ENCODE data around the gene DDX25. TPM values are rescaled to one million over a fixed set of nuclear protein-coding genes. Genes with fewer than 3 reads are reported as not detected.

The DDX25 gene
- total and polyA plus RNA-seq, 9 donors = 0.22 to 0.77 (median 0.35) TPM

- Histone ChIP-seq H3K27me3 (ENCODE audit: control insufficient read depth, insufficient read depth, low read length) (peaks cover 2% of the 10 kb centered on the region), H3K27ac (ENCODE audit: low read length) (no peak overlapping the region), H3K4me3 (ENCODE audit: low read length) (no peak overlapping the region), H3K36me3 (ENCODE audit: control insufficient read depth, insufficient read depth, low read length) (peaks cover 22% of the 10 kb centered on the region), H3K9me3 (replicated peaks; ENCODE audit: control insufficient read depth, low read depth, low read length) (no peaks in the 10 kb centered on the region), H3K4me1 (ENCODE audit: control insufficient read depth, insufficient read depth, low read length) (peaks cover 40% of the 10 kb centered on the region)
- WGBS (ENCODE audit: insufficient coverage) = no CpG with 5 or more reads among the region's 2 CpGs
- DNase-seq = no peak
Observed at GRCh38 chr11:125955856-125956255, 51.5 kb downstream of the DDX25 start.

DNA sequence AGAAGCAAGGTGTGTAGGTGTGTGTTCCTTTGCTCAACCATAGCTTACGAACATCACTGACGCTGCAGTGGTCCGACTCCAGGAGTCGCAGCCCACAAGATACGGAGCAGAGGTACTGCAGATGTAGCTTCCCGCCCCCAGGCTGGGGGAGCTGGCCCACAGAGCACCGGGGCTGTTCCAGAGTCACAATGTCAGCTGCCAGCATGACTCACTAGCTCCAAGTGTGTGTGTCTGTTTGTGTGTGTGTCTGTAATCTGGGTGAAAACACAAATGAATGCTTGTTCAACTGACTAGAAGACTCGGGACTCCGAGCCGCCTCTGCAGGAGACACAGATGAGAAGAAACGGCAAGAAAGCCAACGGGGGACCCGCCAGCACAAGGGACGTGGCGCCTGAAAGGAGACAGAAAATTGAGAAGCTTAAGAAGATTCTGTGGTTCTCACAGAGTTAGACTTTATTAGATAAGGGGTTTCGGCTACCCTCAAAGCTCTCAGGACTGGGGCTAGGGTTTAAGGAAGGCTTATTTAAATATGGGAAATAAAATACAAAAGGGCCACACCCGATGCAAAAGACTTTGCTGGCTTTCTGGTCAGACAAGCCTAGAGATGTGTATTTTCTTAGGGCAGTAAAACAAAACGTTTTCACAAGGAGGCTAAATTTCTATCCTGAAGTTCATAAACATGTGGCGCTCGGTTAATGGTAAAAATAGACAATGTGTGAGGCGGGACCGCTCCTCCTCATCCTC lies 52.3 kb downstream of the DDX25 start:
- Histone ChIP-seq H3K4me3 (ENCODE audit: low read length) (no peak overlapping the region), H3K9me3 (replicated peaks; ENCODE audit: control insufficient read depth, low read depth, low read length) (no peaks in the 10 kb centered on the region), H3K27ac (ENCODE audit: low read length) (peak overlapping the region; percentile 2), H3K27me3 (ENCODE audit: control insufficient read depth, insufficient read depth, low read length) (peaks cover 2% of the 10 kb centered on the region), H3K4me1 (ENCODE audit: control insufficient read depth, insufficient read depth, low read length) (peaks cover 35% of the 10 kb centered on the region), H3K36me3 (ENCODE audit: control insufficient read depth, insufficient read depth, low read length) (peaks cover 29% of the 10 kb centered on the region)
- WGBS (ENCODE audit: insufficient coverage) = 63% methylated on average over 15 of the region's 22 CpGs
- DNase-seq = peak; percentile 80

GRCh38 chr11:125957618-125958332 lies 53.5 kb downstream of the DDX25 start:
- Histone ChIP-seq H3K9me3 (replicated peaks; ENCODE audit: control insufficient read depth, low read depth, low read length) (peaks cover 3% of the 10 kb centered on the region), H3K27ac (ENCODE audit: low read length) (peak overlapping the region; percentile 59), H3K36me3 (ENCODE audit: control insufficient read depth, insufficient read depth, low read length) (peaks cover 33% of the 10 kb centered on the region), H3K4me3 (ENCODE audit: low read length) (no peak overlapping the region), H3K27me3 (ENCODE audit: control insufficient read depth, insufficient read depth, low read length) (no peaks in the 10 kb centered on the region), H3K4me1 (ENCODE audit: control insufficient read depth, insufficient read depth, low read length) (peaks cover 27% of the 10 kb centered on the region)
- peak; percentile 79 for DNase-seq
- 46% methylated on average over 14 of the region's 14 CpGs for WGBS (ENCODE audit: insufficient coverage)

GRCh38 chr11:125958872-125959400 lies 54.6 kb downstream of the DDX25 start:
- Histone ChIP-seq H3K36me3 (ENCODE audit: control insufficient read depth, insufficient read depth, low read length) (peaks cover 33% of the 10 kb centered on the region), H3K4me1 (ENCODE audit: control insufficient read depth, insufficient read depth, low read length) (peaks cover 19% of the 10 kb centered on the region), H3K9me3 (replicated peaks; ENCODE audit: control insufficient read depth, low read depth, low read length) (peaks cover 9% of the 10 kb centered on the region), H3K27me3 (ENCODE audit: control insufficient read depth, insufficient read depth, low read length) (no peaks in the 10 kb centered on the region), H3K27ac (ENCODE audit: low read length) (peak overlapping the region; percentile 76), H3K4me3 (ENCODE audit: low read length) (no peak overlapping the region)
- DNase-seq = peak; percentile 73
- WGBS (ENCODE audit: insufficient coverage) = no CpG with 5 or more reads among the region's 4 CpGs

DNA sequence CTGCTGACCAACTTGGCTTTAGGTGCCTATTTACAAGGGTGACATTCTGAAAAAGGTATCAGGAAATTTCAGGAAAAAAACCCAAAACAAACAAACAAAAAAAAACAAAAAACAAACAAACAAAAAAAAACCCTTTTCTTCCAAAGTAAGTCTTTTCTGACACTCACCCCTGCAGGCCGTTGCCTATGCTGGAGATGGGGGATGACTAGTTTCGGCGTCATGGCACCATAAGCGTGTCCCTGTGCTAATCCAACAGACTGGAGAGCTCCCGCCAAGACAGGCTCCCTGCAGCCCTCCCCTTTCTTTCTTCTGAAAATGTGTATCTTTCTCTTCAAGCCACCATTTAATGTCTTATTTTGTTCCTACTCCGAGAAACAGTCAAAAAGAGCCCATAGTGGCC lies 55.2 kb downstream of the DDX25 start:
- Histone ChIP-seq H3K4me3 (ENCODE audit: low read length) (no peak overlapping the region), H3K27ac (ENCODE audit: low read length) (peak overlapping the region; percentile 76), H3K27me3 (ENCODE audit: control insufficient read depth, insufficient read depth, low read length) (no peaks in the 10 kb centered on the region), H3K9me3 (replicated peaks; ENCODE audit: control insufficient read depth, low read depth, low read length) (peaks cover 9% of the 10 kb centered on the region), H3K36me3 (ENCODE audit: control insufficient read depth, insufficient read depth, low read length) (peaks cover 33% of the 10 kb centered on the region), H3K4me1 (ENCODE audit: control insufficient read depth, insufficient read depth, low read length) (peaks cover 19% of the 10 kb centered on the region)
- no peak for DNase-seq
- no CpG with 5 or more reads among the region's 6 CpGs for WGBS (ENCODE audit: insufficient coverage)

DNA sequence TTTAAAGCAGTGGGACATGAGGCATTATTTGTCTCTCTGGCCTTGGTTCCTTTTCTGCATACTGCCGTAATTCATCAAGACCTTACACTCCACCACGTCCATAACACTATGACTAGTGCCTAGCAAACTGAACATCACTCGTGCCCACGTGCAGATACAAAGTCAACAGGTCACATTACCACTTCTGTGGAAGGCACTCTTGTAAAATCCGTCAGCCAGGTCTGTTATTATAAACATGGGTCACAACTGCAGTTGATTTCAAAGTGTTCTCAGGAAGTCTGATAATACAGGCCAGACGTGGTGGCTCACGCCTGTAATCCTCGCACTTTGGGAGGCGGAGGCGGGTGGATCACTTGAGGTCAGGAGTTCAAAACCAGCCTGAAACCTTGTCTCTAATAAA lies 55.6 kb downstream of the DDX25 start:
- H3K27me3 ChIP-seq (ENCODE audit: control insufficient read depth, insufficient read depth, low read length) = no peaks in the 10 kb centered on the region
- peaks cover 9% of the 10 kb centered on the region for H3K9me3 ChIP-seq (replicated peaks; ENCODE audit: control insufficient read depth, low read depth, low read length)
- no peak overlapping the region for H3K4me3 ChIP-seq (ENCODE audit: low read length)
- no peak overlapping the region for H3K27ac ChIP-seq (ENCODE audit: low read length)
- H3K36me3 ChIP-seq (ENCODE audit: control insufficient read depth, insufficient read depth, low read length) = peaks cover 33% of the 10 kb centered on the region
- WGBS (ENCODE audit: insufficient coverage) = 79% methylated on average over 8 of the region's 10 CpGs
- no peak for DNase-seq
- H3K4me1 ChIP-seq (ENCODE audit: control insufficient read depth, insufficient read depth, low read length) = peaks cover 19% of the 10 kb centered on the region

DNA sequence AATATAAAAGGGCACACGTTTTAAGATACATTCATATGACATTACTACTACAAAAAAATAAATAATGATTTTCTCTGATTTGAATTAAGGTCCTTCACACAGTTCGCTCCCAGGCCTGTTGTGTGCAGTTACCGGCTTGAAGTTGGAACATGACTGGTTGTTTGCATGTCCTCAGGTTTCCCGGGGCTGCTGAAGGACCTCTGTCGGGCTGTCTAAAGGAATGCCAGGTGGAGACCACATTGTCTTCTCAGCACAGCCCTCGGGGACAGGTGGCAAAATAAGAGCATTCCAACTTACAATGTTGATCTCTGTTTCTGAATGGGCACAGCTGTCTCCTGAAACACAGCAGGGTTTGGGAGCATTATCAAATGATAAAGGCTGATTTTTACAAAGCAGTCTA lies 56.5 kb downstream of the DDX25 start:
- Histone ChIP-seq H3K4me1 (ENCODE audit: control insufficient read depth, insufficient read depth, low read length) (peaks cover 18% of the 10 kb centered on the region), H3K9me3 (replicated peaks; ENCODE audit: control insufficient read depth, low read depth, low read length) (peaks cover 9% of the 10 kb centered on the region), H3K4me3 (ENCODE audit: low read length) (no peak overlapping the region), H3K27ac (ENCODE audit: low read length) (no peak overlapping the region), H3K36me3 (ENCODE audit: control insufficient read depth, insufficient read depth, low read length) (peaks cover 37% of the 10 kb centered on the region), H3K27me3 (ENCODE audit: control insufficient read depth, insufficient read depth, low read length) (no peaks in the 10 kb centered on the region)
- no peak for DNase-seq
- 92% methylated on average over 4 of the region's 6 CpGs for WGBS (ENCODE audit: insufficient coverage)

DNA sequence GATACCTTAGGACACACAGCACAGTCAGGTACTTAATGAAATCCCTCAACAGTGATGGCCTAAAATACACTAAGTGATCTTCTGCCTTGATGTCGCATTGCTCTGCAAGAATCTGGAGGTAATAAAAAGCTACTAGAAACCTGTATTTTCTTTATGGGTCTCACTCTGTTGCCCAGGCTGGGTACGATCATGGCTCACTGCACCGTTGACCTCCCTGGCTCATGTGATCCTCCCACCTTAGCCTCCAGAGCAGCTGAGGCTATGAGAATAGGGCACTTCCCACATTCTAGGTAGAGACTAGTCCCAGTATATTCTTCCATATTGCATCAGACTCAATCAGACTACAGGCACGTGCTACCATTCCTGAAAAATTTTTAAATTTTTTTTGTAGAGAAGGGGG lies 63.2 kb downstream of the DDX25 start:
- DNase-seq = no peak
- whole genome bisulfite sequencing (ENCODE audit: insufficient coverage) = 100% methylated on average over 2 of the region's 4 CpGs
- no peaks in the 10 kb centered on the region for H3K4me1 ChIP-seq (ENCODE audit: control insufficient read depth, insufficient read depth, low read length)
- H3K4me3 ChIP-seq (ENCODE audit: low read length) = no peak overlapping the region
- H3K9me3 ChIP-seq (replicated peaks; ENCODE audit: control insufficient read depth, low read depth, low read length) = peaks cover 8% of the 10 kb centered on the region
- peaks cover 2% of the 10 kb centered on the region for H3K27me3 ChIP-seq (ENCODE audit: control insufficient read depth, insufficient read depth, low read length)
- no peak overlapping the region for H3K27ac ChIP-seq (ENCODE audit: low read length)
- H3K36me3 ChIP-seq (ENCODE audit: control insufficient read depth, insufficient read depth, low read length) = peaks cover 11% of the 10 kb centered on the region

- no peaks in the 10 kb centered on the region for H3K4me1 ChIP-seq (ENCODE audit: control insufficient read depth, insufficient read depth, low read length)
- DNase-seq = no peak
- H3K36me3 ChIP-seq (ENCODE audit: control insufficient read depth, insufficient read depth, low read length) = peaks cover 11% of the 10 kb centered on the region
- no CpG with 5 or more reads among the region's 7 CpGs for WGBS (ENCODE audit: insufficient coverage)
- peaks cover under 1% of the 10 kb centered on the region for H3K9me3 ChIP-seq (replicated peaks; ENCODE audit: control insufficient read depth, low read depth, low read length)
- H3K27me3 ChIP-seq (ENCODE audit: control insufficient read depth, insufficient read depth, low read length) = peaks cover 2% of the 10 kb centered on the region
- H3K4me3 ChIP-seq (ENCODE audit: low read length) = no peak overlapping the region
- no peak overlapping the region for H3K27ac ChIP-seq (ENCODE audit: low read length)
Observed at GRCh38 chr11:125968354-125968753, 64.0 kb downstream of the DDX25 start.

- no peaks in the 10 kb centered on the region for H3K4me1 ChIP-seq (ENCODE audit: control insufficient read depth, insufficient read depth, low read length)
- no peaks in the 10 kb centered on the region for H3K9me3 ChIP-seq (replicated peaks; ENCODE audit: control insufficient read depth, low read depth, low read length)
- DNase-seq = peak; percentile 82
- H3K4me3 ChIP-seq (ENCODE audit: low read length) = no peak overlapping the region
- no peak overlapping the region for H3K27ac ChIP-seq (ENCODE audit: low read length)
- WGBS (ENCODE audit: insufficient coverage) = 46% methylated on average over 4 of the region's 6 CpGs
- H3K36me3 ChIP-seq (ENCODE audit: control insufficient read depth, insufficient read depth, low read length) = peaks cover 5% of the 10 kb centered on the region
- H3K27me3 ChIP-seq (ENCODE audit: control insufficient read depth, insufficient read depth, low read length) = no peaks in the 10 kb centered on the region
Observed at GRCh38 chr11:125971618-125972017, 67.3 kb downstream of the DDX25 start.
